ENCODE results near the gene ARHGEF17.

Gene ARHGEF17

GRCh38 chr11:73398132-73398526 is 90.1 kb downstream of the ARHGEF17 start:
- no peak for DNase-seq

GRCh38 chr11:73398721-73399120 is 90.6 kb downstream of the ARHGEF17 start:
- no peak for DNase-seq

- no peak for DNase-seq
Measured at GRCh38 chr11:73399159-73399590, 91.1 kb downstream of the ARHGEF17 start.

GRCh38 chr11:73399636-73400035 is 91.6 kb downstream of the ARHGEF17 start:
- DNase-seq = no peak

GRCh38 chr11:73400293-73400692 is 92.2 kb downstream of the ARHGEF17 start:
- no peak for DNase-seq

GRCh38 chr11:73401217-73401923 is 93.3 kb downstream of the ARHGEF17 start:
- DNase-seq = no peak

- no peak for DNase-seq
Measured at GRCh38 chr11:73401924-73402833, 94.1 kb downstream of the ARHGEF17 start.

GRCh38 chr11:73402834-73403185 is 94.7 kb downstream of the ARHGEF17 start:
- DNase-seq = no peak

- DNase-seq = no peak
Measured at GRCh38 chr11:73403541-73403940, 95.5 kb downstream of the ARHGEF17 start.

- DNase-seq = no peak
Measured at GRCh38 chr11:73404048-73404447, 96.0 kb downstream of the ARHGEF17 start.

- no peak for DNase-seq
Measured at GRCh38 chr11:73404506-73405145, 96.5 kb downstream of the ARHGEF17 start.

GRCh38 chr11:73405146-73405510 is 97.1 kb downstream of the ARHGEF17 start:
- no peak for DNase-seq

- DNase-seq = no peak
Measured at GRCh38 chr11:73406131-73406530, 98.1 kb downstream of the ARHGEF17 start.

GRCh38 chr11:73406619-73407018 is 98.5 kb downstream of the ARHGEF17 start:
- no peak for DNase-seq

GRCh38 chr11:73409431-73409830 is 101.4 kb downstream of the ARHGEF17 start:
- DNase-seq = no peak

GRCh38 chr11:73410627-73411026 is 102.6 kb downstream of the ARHGEF17 start:
- no peak for DNase-seq

- DNase-seq = no peak
Measured at GRCh38 chr11:73411031-73411430, 103.0 kb downstream of the ARHGEF17 start.

- no peak for DNase-seq
Measured at GRCh38 chr11:73412308-73412707, 104.2 kb downstream of the ARHGEF17 start.

- DNase-seq = no peak
Measured at GRCh38 chr11:73413256-73413655, 105.2 kb downstream of the ARHGEF17 start.

- no peak for DNase-seq
Measured at GRCh38 chr11:73414977-73415651, 107.0 kb downstream of the ARHGEF17 start.

- no peak for DNase-seq
Measured at GRCh38 chr11:73415854-73416615, 108.0 kb downstream of the ARHGEF17 start.

- DNase-seq = no peak
Measured at GRCh38 chr11:73416786-73417185, 108.7 kb downstream of the ARHGEF17 start.

All from stimulated activated CD4-positive, alpha-beta T cell treated with anti-CD3 and anti-CD28 coated beads, Interleukin-12 subunit alpha, Interleukin-12 subunit beta, amount 100 ng/mL, for 4 hours (primary cell).